HepG2 (cell line): ENCODE measurements around the gene ALKBH5. TPM values are rescaled to one million over a fixed set of nuclear protein-coding genes. Genes with fewer than 3 reads are reported as not detected.

ENCODE experiments used
- FOXM1 ChIP-seq: sonication (generic); formaldehyde crosslinking; IDR thresholded peaks from 2 replicates; pipeline ENCODE4 v1.5.0; 2020; ENCODE audit warnings: missing genetic modification reagents
- HIC2 ChIP-seq: sonication (generic); formaldehyde crosslinking; IDR thresholded peaks from 2 replicates; pipeline ENCODE4 v1.9.0; 2022; ENCODE audit warnings: low read depth, missing genetic modification reagents
- KAT7 ChIP-seq: IDR thresholded peaks from 2 replicates; pipeline ENCODE4 v1.6.1; 2018; ENCODE audit warnings: borderline replicate concordance, missing compliant biosample characterization
- KDM6A ChIP-seq: IDR thresholded peaks from 2 replicates; pipeline ENCODE4 v1.6.1; 2016; ENCODE audit warnings: low read depth
- MEF2D ChIP-seq: sonication (generic); formaldehyde crosslinking; IDR thresholded peaks from 2 replicates; pipeline ENCODE4 v1.5.1; 2020; ENCODE audit warnings: mild to moderate bottlenecking, missing genetic modification reagents
- PLSCR1 ChIP-seq: sonication (generic); formaldehyde crosslinking; IDR thresholded peaks from 2 replicates; pipeline ENCODE4 v1.5.0; 2020; ENCODE audit warnings: missing genetic modification reagents, mild to moderate bottlenecking, borderline replicate concordance
- RARG ChIP-seq: sonication (generic); formaldehyde crosslinking; IDR thresholded peaks from 2 replicates; pipeline ENCODE4 v1.4.0; 2020; ENCODE audit warnings: low read depth, mild to moderate bottlenecking, missing genetic modification reagents
- TBL1XR1 ChIP-seq: fragments of 150-350 bp; IDR thresholded peaks from 2 replicates; pipeline ENCODE4 v1.6.1; 2014; ENCODE audit warnings: borderline replicate concordance, low read length; ENCODE audit not compliant: partially characterized antibody
- TFDP2 ChIP-seq: sonication (generic); formaldehyde crosslinking; IDR thresholded peaks from 2 replicates; pipeline ENCODE4 v1.4.0; 2020; ENCODE audit warnings: missing genetic modification reagents
- ZGPAT ChIP-seq: IDR thresholded peaks from 2 replicates; pipeline ENCODE4 v1.6.1; 2016; ENCODE audit warnings: mild to moderate bottlenecking
- ZNF260 ChIP-seq: sonication (generic); formaldehyde crosslinking; IDR thresholded peaks from 2 replicates; pipeline ENCODE4 v1.4.0; 2020; ENCODE audit warnings: missing genetic modification reagents, low read depth, mild to moderate bottlenecking, borderline replicate concordance
- ZNF512 ChIP-seq: sonication (generic); formaldehyde crosslinking; IDR thresholded peaks from 2 replicates; pipeline ENCODE4 v1.4.0; 2020; ENCODE audit warnings: mild to moderate bottlenecking, missing genetic modification reagents
- polyA plus RNA-seq, 8 experiments: library from polyadenylated mRNA; depleted of rRNA in 3 of 8; stranded (reverse) in 7 of 8; unstranded in 1 of 8; fragments of >200 nt; fragmentation: Illumina TruSeq in 4 of 8; extraction: Trizol in 4 of 8; gene quantifications; 2 replicates each; pipeline versions ENCODE4 v1.2.1 to v1.2.3, GENCODE V29; 2011 to 2016; ENCODE audit warnings: low read depth in 4 of 8, missing spikeins in 1 of 8, mixed read lengths in 1 of 8; ENCODE audit not compliant: insufficient read depth in 1 of 8
- total RNA-seq, 5 experiments: library from RNA; depleted of rRNA; stranded (reverse); fragments of >200 nt; fragmentation: Illumina TruSeq; extraction: Trizol; gene quantifications; 2 replicates each; pipeline ENCODE4 v1.2.3, GENCODE V29; 2016; ENCODE audit warnings: low read depth in 1 of 5
- TF ChIP-seq, protein P1 (sequence below): sonication (generic); formaldehyde crosslinking; IDR thresholded peaks from 2 replicates; pipeline ENCODE4 v1.4.0; 2020; ENCODE audit warnings: missing genetic modification reagents, borderline replicate concordance
- TF ChIP-seq, protein P2 (sequence below), 2 experiments: sonication (generic) in 1 of 2; formaldehyde crosslinking in 1 of 2; IDR thresholded peaks; 2 replicates each; pipeline versions ENCODE4 v1.5.1 to v1.6.1; 2011 to 2020; ENCODE audit warnings: borderline replicate concordance in 1 of 2, low read depth in 1 of 2, low read length in 1 of 2, mild to moderate bottlenecking in 1 of 2, missing genetic modification reagents in 1 of 2, moderate library complexity in 1 of 2

ALKBH5 gene
- total and polyA plus RNA-seq, 2 of the 13 experiments (the other 11 are each of a cell fraction or from before 2014, with no cell fraction given), result 68.9 to 76.9 TPM

- TF ChIP-seq ZNF512 (CRISPR knock-in tag), result no peak
- TF ChIP-seq, protein P1, sequence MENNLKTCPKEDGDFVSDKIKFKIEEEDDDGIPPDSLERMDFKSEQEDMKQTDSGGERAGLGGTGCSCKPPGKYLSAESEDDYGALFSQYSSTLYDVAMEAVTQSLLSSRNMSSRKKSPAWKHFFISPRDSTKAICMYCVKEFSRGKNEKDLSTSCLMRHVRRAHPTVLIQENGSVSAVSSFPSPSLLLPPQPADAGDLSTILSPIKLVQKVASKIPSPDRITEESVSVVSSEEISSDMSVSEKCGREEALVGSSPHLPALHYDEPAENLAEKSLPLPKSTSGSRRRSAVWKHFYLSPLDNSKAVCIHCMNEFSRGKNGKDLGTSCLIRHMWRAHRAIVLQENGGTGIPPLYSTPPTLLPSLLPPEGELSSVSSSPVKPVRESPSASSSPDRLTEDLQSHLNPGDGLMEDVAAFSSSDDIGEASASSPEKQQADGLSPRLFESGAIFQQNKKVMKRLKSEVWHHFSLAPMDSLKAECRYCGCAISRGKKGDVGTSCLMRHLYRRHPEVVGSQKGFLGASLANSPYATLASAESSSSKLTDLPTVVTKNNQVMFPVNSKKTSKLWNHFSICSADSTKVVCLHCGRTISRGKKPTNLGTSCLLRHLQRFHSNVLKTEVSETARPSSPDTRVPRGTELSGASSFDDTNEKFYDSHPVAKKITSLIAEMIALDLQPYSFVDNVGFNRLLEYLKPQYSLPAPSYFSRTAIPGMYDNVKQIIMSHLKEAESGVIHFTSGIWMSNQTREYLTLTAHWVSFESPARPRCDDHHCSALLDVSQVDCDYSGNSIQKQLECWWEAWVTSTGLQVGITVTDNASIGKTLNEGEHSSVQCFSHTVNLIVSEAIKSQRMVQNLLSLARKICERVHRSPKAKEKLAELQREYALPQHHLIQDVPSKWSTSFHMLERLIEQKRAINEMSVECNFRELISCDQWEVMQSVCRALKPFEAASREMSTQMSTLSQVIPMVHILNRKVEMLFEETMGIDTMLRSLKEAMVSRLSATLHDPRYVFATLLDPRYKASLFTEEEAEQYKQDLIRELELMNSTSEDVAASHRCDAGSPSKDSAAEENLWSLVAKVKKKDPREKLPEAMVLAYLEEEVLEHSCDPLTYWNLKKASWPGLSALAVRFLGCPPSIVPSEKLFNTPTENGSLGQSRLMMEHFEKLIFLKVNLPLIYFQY (CRISPR knock-in tag), result 0 out of 2 replicates have a peak, but pooled peaks have one; percentile 42
- TF ChIP-seq HIC2 (CRISPR knock-in tag), result no peak
- no peak for TF ChIP-seq ZNF260
- TF ChIP-seq RARG (CRISPR knock-in tag), result no peak
- no peak for TF ChIP-seq KAT7 (CRISPR knock-in tag)
- TF ChIP-seq TFDP2, result no peak
- no peak for TF ChIP-seq MEF2D
- TF ChIP-seq TBL1XR1, result no peak
- TF ChIP-seq PLSCR1 (CRISPR knock-in tag), result no peak
- no peak for TF ChIP-seq KDM6A (CRISPR knock-in tag)
- no peak for TF ChIP-seq FOXM1
- TF ChIP-seq, protein P2, sequence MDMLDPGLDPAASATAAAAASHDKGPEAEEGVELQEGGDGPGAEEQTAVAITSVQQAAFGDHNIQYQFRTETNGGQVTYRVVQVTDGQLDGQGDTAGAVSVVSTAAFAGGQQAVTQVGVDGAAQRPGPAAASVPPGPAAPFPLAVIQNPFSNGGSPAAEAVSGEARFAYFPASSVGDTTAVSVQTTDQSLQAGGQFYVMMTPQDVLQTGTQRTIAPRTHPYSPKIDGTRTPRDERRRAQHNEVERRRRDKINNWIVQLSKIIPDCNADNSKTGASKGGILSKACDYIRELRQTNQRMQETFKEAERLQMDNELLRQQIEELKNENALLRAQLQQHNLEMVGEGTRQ (IDR thresholded peaks at IDR 0.05; ENCODE audit: low read depth, low read length), result no peak
- TF ChIP-seq, protein P2 (CRISPR knock-in tag; IDR thresholded peaks at IDR 0.05; ENCODE audit: borderline replicate concordance), result no peak
- TF ChIP-seq ZGPAT, result 0 out of 2 replicates have a peak, but pooled peaks have one; percentile 32
Measured at GRCh38 chr17:18191236-18191667, 7.6 kb downstream of the ALKBH5 start (continued).
